HG03460 (cell line): ENCODE results near the gene LRRC8A.
"Not testable (repeated sequence)": the region's sequence is repeated elsewhere in the genome, so short reads cannot be mapped to it uniquely, and the experiment has no call there.

Source experiments
- ATAC-seq: cut with Tn5 transposase; IDR thresholded peaks from one replicate; pipeline ENCODE4 v1.9.1; 2021; ENCODE audit not compliant: unreplicated experiment

LRRC8A gene

GRCh38 chr9:128920381-128921058 is 38.6 kb downstream of the LRRC8A start, which contains the start of gene PHYHD1:
TSS of gene PHYHD1 (plus strand) at chr9:128920982. CDS start at chr9:128922324, 1,342 bp downstream.
- no peak for ATAC-seq

DNA sequence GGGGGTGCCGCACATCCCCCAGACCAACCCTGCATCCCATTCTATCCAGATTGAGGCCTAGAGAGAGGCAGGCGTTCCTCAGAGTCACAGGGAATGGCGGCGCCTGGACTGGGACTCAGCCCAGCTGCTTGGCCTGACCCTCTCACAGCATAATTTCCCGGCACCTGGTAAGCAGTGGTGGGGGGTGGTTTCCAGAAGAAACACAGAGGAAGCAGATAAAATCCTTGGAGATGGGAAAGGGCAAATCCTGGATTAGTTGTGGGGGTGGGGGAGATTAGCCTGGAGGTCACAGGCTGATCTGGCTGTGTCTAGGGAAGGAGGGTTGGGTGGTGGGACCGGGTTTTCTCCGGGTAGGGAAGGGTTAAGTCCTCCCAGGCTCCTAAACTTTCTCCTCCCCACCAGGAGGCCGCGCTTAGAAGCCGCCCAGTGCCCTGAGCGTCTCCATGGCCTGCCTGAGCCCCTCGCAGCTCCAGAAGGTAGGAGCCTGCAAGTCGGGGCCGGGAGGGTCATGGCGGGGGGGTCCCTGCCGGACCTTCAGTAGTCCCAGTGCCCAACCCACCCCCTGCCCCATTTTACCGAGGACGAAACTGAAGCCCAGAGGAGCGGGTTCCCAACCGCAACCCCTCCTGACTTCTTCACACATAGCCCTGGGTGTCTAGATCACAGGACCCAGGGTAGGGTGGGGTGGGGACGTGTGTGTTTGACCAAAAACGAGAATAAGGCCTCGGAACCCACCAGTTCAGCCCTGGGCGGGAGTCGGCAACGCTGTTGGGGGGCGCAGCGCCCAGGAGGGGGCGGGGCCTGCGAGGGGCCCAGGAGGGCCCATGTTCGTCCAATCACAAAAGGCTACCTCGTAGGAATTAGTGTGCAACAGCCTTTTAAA is 40.2 kb downstream of the LRRC8A start:
- no peak for ATAC-seq

DNA sequence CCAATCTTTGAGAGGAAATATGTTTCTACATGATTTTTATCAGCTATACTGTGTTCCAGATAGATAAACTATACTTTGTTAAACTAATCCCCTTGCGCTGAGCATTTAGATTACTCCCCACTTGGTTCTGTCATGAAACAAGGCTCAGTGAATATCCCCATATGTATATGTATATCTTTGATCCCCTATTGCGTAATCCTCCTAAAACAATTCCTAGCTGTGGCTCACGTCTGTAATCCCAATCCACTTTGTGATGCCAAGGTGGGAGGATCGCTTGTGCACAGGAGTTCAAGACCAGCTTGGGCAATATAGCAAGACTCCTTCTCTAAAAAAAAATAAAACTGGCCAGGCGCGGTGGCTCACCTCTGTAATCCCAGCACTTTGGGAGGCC is 41.6 kb downstream of the LRRC8A start:
- no peak for ATAC-seq

DNA sequence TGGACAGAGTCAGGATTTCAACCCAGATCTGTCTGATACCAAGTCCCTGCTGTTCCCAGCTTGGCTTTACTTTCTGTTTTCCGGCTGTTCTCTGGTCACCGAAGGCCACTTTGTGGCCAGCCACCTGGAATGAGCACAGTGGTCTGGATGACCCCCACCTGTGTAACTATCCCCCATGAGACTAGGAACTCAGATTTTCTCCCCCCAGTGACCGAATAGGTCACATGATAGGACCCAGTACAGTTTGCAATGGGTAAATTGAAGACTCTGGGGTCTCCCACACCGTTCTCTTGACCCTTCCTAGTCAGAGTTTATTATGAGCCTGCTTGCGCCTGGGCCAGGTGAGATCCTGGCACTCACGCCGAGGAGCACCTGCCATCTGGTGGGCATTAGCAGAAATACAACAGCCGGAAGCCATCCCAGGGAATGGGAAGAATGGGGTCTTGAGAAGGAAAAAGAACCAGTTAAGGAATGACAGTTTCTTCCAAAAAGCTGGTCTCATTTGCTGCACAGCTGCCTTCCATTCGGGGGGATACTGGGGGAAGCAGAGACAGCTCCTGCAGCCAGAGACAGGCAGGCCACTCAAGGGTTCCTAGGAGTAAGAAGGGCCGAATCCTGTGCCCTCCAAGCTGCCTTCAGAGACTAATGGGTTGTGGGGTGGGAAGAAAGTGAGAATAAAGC is 45.9 kb downstream of the LRRC8A start:
- ATAC-seq, result no peak

DNA sequence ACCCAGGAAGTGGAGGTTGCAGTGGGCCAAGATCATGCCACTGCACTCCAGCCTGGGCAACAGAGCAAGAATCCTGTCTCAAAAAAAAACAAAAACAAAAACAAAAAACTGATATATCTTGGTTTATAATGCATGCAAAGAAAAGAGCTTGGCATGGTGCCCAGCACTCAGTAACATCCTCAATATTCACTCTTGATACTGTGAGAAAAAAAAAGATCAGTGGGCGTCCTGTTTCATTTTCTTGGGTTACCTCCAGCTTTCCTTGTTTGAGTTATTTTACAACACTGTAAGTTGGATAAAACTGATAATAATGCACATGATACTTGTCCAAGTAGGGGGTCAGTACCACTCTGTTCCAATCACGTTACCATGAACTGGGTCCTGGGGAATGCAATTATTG is 46.7 kb downstream of the LRRC8A start:
- no peak for ATAC-seq

- ATAC-seq, result no peak
These were observed 47.6 kb downstream of the LRRC8A start for GRCh38 chr9:128929560-128929959.

GRCh38 chr9:128933731-128934130 is 51.8 kb downstream of the LRRC8A start:
- ATAC-seq, result no peak

DNA sequence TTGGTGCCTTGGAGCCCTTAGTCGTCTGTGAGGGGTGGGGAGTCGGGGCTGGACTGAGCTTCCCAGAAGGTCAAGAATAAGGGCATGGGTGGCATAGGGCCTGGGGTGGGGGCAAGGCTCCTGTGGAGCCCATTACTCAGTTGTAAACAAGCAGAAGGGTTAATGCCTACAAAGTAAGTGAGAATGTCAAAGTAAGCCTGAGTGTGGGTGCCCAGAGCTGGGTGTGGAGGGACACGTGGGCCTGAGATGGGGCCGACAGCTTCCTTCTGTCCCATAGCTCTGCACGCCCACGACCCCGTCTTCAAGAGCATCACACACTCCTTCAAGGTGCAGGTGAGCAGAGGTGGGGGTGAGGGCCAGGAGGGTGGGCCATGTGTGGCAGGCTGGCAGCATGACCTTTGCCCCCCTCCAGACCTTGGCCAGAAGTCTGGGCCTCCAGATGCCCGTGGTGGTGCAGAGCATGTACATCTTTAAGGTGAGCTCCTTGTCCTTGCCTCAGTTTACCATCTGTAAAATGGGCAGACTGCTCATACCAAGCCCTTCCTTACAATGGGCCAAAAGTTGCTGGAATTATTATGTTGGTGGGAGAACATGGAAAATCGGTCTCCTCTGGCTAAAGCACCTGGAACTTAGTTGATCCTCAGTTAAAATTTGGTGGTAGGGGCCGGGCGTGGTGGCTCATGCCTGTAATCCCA is 54.4 kb downstream of the LRRC8A start:
- ATAC-seq, result no peak

DNA sequence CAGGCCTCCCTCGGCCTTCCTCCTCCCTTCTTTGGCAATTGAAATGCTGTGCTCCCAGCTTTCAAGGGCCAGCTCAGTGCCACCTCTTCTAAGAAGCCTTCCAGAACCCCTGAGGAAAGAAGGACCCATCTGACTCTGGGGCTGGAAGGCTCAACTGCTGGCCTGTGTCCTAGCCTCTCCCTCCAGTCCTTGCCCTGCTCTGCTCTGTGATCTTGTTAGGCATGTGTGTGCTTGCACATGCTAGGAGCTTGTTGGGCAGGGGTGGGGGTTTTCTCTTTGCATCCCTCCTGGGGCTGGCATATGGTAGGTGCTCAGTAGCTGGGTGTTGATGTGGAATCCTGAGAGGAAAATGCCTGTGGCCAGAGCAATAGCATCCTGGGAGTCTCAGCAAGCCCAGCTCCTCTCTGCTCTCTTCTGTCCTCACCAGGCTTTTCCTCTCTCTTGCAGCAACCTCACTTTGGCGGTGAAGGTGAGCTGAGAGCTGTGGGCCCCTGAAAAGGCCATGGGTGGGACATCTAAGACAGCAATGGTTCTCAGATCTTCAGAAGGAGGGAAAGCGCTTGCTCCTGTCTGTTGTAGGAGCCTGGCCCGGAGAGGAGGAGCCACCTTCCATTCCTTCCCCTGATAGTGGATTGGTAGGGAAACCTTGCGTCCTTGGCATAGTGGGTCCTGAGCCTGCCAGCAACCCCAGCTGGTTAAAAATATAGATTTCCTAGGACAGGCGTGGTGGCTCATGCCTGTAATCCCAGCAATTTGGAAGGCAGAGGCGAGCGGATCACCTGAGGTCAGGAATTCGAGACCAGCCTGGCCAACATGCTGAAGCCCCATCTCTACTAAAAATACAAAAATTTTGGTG is 55.6 kb downstream of the LRRC8A start:
- no peak for ATAC-seq

DNA sequence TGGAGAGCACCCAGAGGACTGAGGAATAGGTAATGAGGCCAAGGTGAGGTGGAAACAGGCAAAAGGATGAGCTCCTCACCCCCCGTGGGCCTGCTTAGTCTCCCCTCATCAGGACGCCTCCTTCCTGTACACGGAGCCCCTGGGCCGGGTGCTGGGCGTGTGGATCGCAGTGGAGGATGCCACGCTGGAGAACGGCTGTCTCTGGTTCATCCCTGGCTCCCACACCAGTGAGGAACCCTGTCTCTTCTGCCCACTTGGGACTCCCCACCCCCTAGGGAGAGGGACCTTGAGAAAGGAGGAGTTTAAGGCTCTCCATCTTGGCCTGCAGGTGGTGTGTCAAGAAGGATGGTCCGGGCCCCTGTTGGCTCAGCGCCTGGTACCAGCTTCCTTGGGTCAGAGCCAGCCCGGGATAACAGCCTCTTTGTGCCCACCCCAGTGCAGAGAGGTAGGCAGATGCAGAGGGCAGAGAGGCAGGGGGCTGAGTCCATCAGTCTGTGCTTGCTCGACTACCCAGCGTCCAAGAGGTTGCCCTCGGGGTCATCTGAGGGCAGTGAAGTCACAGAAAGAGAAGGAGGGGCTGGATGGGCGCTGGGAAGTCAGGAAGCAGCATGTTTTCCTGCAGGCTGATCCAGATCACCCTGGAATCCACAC is 58.5 kb downstream of the LRRC8A start:
- ATAC-seq, result no peak

DNA sequence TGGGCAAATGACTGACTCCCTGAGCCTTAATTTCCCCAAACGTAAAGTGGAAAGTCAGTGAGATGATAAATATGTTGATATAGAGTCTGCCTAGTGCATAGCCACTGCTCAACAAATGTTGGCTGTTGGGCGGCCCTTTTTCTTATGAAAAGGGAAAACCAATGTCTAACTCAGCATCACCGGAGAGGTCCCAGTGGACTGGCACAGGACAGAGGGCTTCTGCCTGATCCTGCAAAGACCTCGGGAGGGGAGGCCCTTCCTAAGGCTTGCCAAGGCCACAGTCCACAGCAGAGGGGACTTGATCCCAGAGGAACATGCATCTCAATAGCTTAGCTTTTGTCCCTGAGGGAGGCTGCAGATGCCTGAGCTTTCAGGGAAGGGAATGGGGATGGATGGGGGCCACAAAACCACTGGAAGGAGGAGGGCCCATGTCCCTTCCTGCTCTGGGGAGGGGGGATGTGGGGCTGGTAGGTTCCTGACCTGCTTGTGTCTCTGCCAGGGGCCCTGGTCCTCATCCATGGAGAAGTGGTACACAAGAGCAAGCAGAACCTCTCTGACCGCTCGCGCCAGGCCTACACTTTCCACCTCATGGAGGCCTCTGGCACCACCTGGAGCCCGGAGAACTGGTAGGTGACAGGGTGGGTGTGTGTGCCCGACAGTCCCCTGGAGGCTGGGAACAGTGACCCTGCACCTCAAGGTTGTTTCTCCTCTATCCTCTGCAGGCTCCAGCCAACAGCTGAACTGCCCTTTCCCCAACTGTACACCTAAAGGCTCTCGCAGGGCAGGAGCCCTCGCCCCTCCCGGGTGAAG is 59.2 kb downstream of the LRRC8A start:
- ATAC-seq, result no peak

DNA sequence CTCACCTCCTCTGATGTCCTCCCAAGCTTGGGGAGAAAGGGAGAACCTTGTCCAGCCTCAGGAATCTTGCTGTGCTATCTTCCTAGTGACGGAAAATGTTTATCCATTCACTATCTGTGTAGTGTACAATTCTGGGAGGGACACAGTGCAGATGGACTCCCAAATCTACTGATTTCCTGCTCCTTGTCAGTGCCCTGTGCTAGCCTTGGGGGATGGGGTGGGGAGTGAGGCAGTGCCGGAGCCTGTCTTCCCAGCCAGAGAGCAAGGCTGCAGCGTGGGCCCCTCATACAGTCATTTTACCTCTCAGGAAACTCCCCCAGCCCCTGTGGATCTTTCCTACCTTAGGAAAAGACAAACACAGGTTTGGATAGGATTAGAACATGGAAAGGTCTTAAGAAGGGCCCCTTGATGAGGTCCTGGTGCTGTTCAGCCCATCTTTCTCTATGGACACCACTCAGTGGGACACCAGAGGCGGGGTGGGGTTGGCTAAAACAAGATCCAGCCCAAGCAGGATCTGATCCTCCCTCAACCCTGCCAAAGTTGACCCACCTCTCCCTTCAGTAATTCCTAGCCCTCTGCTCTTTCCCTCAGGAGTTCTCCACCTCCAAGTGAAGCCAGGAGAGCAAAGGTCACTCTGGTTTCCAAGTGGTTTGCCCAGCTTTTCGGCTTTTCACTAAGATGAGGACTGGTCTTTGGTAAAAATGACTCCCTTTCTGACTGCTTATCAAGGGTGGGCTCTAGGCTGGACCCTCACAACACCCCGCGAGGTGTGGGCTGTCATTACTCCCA is 62.1 kb downstream of the LRRC8A start:
- no peak for ATAC-seq

DNA sequence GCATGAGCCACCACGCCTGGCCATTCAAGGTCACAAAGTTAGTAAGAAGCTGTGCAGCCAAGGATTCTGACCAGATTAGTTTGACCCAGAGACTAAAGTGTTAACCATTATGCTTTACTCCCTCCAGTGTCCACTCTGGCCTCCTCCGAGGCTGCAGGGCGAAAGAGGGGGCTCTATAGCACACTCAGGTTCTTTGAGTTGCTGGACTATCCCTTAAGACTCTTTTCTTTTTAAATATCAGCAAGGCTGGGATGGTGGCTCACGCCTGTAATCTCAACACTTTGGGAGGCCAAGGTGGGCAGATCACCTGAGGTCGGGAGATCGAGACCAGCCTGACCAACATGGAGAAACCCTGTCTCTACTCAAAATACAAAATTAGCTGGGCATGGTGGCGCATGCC is 63.0 kb downstream of the LRRC8A start:
- not testable (repeated sequence) for ATAC-seq

- no peak for ATAC-seq
These were observed 64.0 kb downstream of the LRRC8A start for GRCh38 chr9:128945798-128946501.

DNA sequence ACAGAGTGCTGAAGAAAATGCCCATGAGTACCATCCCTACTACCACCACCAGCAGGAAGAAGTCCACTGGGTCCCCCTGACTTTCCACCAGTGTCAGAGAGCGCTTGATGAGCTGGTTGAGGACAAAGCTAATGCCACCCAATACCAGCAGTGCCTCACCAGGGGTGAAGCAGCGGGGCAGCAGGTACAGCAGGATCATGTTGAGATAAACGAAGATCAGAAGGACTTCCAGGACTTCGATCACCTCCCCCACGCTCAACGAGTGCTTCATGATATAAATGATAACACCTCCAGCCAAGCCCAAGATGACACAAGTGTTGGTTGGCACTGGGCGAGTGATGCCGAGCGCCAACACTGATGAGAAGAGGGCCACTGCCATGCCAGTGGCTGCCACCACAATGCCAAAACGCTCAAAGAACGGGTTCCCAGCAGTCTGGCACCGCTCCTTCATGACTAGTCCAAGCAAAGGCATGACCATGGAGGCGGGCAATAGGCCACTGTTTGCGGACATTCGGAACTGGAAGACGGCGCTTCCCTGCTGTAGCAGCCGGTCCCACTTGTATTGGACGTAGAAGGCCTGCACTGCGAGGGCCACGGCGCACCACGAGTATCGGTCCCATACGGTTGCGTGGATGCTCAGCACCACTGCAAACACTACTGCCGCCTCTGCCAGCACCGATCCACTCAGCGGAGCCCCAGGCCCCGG is 64.8 kb downstream of the LRRC8A start:
- peak; percentile 11 for ATAC-seq

DNA sequence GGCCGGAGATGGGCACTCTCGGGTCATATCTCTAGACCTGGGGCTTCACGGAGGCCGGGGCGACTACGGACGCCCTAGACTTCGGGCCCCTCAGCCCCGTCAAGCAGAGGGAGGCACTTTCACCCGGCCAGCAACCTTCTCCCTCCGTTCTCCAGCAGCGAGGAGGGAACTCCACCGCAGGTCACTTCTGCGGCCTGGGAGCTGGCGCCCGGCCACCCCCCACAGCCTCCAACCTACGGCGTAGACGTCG is 65.3 kb downstream of the LRRC8A start:
- ATAC-seq, result no peak
